Amniotic epithelial cell (primary cell): Measurements from ENCODE around the gene C5orf22.
A peak's percentile ranks its signal among the peaks of the same experiment; 100 is the strongest.
"Not testable (repeated sequence)": the region's sequence is repeated elsewhere in the genome, so short reads cannot be mapped to it uniquely, and the experiment has no call there.

Experiments used
- DNase-seq: peaks from one replicate; pipeline ENCODE4 v3.0.0-alpha.2; 2010; ENCODE audit warnings: low read depth

C5orf22 gene

DNA sequence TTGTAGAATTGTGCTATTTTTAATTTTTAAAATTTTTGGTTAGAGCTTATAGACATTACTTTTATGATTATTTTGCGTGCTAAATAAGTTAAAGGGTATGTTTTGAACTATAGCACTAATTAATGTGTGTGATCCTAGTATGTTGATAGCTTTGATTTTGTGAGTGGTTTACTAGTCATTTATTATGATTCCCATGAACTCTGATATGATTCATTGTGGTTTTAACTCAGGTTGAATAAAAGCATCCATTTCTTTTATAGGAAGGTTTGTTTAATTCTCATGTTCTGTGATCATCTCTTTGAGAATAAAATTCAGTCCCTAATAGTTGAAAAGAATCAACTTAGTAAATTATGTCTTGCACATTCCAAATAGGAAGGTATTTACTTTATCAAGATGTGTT lies 22.5 kb downstream of the C5orf22 start:
- no peak for DNase-seq

DNA sequence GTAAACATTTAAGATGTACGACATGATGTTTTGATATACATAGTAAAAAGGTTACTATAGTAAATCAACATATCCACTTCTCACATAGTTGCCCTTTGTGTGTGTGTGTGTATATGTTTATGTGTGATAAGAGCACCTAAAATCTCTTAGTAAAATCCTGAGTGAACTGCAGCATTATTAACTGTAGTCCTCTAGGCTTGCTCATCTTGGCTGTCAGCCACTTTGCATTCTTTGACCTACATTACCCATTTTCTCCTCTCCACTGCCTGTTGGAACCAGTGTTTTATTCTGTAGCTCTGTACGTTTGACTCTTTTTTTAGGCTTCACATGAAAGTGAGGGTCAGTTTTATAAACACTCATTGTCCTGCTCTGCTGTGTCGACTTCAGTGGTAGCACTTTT lies 24.4 kb downstream of the C5orf22 start:
- peak; percentile 64 for DNase-seq

DNA sequence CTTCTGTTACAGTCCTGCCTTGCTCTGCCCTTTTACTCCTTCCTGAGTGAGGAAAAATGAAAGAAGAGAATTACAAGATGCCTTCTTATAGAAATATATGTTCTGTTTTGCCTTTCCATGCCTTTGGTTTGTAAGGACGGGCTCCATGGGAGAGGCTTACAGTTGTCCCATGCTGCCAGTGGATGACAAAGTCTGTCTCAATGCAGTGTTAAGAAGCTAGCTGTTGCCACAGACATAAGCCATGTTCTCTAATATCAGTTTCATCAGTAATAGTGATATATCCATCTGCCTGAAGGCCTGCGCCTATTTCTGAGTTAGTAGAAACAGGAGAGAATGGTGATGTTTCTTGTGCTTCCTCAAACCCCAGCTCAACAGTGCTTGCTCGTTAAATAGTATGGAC lies 27.8 kb downstream of the C5orf22 start:
- DNase-seq = no peak

DNA sequence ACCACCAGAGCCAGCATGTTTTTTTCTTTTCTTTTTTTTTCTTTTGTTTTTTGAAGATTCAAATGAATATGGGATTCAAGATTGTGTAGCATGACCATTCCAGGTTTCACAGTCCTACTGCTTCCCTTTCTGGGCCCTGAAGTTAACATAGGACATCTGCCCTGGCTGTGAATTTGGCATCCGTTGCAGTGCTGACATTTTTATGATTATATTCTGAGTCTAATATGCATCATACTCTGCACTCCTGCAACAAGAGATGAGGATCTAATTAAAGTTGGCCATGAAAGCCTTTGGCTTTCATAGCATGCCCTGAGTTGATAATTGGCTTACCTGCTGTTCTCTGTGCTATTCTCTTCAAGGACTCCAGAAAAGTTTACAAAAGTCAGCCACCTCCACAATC lies 29.8 kb downstream of the C5orf22 start:
- no peak for DNase-seq

DNA sequence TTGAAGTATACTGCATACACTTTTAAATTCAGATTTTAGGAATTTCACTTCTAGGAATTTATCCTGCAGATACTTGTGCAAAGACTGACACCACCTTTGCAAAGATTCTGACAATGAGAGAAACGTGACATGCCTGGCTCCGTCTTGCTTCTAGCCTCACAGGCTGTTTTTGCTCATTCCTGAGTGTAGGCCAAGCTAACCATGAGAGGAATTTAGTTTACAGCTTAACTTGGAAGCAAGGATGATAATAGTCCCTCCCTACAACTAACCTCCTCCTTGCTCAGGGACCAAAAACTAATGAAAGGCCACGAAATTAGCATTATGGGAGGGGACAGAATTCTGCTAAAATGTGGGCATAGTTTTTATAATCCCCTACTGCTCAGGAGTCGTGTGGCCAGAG lies 31.1 kb downstream of the C5orf22 start:
- no peak for DNase-seq

DNA sequence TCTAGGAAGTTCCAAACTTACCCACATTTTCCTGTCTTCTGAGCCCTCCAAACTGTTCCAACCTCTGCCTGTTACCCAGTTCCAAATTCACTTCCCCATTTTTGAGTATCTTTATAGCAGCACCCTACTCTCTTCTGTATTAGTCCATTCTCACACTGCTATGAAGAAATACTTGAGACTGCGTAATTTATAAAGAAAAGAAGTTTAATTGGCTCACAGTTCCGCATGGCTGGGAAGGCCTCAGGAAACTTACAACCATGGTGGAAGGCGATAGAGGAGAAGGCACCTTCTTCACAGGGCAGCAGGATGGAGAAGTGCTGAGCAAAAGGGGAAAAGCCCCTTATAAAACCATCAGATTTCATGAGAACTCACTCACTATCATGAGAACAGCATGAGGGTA lies 34.3 kb downstream of the C5orf22 start:
- DNase-seq = not testable (repeated sequence)

DNA sequence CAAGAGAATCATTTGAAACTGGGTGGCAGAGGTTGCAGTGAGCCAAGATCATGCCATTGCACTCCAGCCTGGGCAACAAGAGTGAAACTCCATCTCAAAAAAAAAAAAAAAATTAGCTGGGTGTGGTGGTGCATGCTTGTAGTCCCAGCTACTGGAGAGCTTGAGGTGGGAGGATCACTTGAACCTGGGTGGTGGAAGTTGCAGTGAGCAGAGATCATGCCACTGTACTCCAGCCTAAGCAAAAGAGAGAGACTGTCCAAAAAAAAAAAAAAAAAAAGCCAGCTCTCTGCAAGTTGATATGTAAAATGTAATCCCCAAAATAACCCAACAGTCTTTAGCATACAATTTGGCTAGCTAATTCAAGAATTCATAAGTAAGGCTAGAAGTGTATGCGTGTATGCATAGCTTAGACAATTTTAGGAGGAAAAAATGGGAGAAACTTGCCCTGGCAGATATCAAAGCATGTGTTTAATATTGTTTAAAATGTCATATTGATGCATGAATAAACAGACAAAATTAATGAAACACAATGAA lies 36.3 kb downstream of the C5orf22 start:
- no peak for DNase-seq

DNA sequence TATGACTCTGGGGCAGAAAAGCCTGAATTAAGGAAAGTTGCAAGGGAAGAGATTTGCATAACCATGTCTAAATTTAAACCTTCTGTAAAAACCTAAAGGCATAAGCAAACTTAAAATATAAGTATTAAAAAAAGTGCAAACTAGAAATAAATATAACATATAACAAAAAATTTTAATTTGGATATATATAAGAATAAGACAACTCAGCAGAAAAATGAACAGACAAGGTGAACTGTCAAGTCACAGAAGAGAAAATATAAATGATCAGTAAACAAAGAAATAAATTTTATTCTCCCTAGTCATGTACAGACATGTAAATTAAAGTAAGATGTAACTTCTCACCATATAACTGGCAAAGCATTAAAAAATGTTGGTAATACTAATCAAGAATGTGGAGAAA lies 37.0 kb downstream of the C5orf22 start:
- DNase-seq = no peak

DNA sequence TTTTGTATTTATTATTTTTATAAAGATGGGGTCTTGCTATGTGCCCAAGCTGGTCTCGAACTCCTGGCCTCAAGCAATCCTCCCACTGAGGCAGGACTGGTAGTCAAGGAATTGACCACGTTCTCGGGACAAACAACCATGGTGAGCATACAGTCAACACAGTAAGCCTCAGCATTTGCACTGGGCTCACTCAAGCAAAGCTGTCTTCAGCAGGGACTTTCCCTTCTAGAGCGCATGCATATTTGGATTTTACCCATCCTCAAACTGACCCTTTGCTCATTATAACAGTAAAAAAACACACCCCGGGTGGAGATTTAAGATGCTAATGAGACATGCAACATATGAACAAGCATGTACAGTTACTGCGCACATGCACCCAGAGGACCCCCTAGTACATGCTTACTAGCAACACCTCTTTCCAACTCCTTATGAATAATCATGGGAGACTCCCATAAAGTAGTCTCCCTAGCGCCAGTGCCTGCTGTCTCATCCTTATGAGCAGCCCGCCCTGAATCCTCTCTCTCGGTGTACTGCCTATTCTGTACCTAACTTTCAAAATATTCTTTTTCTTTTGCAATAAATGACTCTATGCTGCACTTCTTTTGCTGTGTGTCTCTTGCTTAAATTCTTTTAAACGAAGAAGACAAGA lies 41.5 kb downstream of the C5orf22 start:
- no peak for DNase-seq

DNA sequence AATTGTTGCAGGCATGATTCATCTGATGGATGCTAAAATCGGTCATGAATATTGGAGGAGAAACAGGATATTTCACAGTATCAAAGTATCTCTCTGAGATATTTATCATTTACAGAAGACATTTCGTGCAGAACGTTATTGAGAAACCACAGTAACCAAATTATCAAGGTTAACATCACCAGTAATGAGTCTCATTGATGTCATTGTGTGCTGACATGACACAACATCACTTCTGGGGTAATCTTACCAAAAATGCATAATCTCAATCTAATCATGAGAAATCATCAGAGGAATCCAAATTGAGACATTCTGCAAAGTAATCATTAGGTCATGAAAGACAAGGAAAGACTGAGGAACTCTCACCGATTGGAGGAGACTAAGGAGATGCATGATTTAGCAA lies 42.7 kb downstream of the C5orf22 start:
- no peak for DNase-seq

DNA sequence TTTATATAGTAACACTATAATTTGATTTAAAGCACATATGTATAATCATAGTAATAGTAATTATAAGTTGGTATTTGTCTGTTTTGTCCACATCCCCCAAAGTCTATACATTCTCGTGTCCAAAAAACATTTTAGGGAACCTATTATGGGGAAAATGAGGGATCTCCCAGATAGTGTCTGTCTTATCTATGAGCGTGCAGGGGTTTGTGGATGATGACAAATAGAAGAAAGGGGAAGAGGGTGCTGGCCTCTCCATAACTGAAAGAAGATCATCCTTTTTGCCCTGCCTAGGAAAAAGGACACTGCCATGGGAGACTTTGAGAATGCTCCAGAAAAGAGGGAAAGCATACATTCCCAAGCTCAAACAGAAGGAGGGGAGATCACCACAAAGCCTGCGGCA lies 45.3 kb downstream of the C5orf22 start:
- no peak for DNase-seq

DNA sequence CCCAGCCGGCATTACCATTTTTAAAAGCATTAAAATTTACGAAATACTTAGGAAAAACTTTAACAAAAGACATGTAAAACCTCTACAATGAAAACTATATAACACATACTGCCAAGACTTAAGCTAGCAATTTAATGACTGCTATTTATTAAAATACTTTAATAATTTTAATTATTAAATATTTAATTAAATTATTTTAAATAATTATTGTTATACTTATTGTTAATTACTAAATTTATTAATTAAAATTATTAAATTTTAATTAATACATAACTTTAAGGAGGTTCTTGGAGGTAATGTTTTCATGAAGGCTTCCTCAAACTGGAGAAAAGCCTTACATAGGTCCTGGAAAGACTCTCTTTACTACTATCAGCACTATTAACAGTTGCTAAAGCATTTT lies 47.5 kb downstream of the C5orf22 start:
- no peak for DNase-seq

DNA sequence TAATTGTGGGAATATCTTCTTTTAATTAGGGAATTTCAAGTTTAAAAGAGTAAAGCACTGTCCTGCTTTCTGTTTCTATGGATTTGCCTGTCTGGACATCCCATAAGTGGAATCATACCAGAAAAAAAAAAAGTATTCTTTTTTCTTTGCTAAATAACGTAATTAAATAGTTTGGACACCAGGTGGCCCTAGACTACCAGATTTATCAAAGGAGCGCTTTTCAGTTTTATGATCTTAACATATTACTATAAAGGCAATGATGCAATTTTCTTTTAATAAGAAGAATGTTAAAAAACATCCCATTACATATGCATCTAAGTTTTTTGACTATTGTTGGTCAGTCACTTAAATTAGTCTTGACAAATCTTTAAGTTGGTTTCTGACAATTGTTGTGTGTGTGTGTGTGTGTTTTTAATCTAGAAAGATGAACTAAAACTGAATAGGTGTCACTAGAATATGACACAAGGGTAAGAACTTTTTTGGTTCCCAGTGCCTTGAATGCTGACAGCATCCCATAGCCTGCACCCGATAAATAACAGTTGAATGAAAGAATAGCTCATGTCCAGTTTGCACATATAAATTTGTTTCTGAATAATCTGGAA lies 49.5 kb downstream of the C5orf22 start:
- peak; percentile 48 for DNase-seq

DNA sequence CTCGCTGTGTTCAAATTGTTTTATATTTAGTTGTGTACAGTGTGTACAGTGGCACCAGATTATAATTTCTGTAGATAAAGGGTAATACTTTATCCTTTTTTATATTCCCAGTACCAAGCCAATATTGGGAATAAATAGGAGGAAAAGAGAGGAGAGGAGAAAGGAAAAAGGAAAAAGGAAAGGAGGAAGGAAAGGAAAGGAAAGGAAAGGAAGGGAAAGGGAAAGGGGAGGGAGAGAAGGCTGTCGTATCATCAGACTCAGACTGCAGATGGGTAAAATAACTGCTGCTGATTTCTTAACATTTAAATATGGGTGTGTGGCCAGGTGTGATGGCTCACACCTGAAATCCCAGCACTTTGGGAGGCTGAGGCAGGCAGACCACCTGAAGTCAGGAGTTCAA lies 51.0 kb downstream of the C5orf22 start:
- DNase-seq = no peak

DNA sequence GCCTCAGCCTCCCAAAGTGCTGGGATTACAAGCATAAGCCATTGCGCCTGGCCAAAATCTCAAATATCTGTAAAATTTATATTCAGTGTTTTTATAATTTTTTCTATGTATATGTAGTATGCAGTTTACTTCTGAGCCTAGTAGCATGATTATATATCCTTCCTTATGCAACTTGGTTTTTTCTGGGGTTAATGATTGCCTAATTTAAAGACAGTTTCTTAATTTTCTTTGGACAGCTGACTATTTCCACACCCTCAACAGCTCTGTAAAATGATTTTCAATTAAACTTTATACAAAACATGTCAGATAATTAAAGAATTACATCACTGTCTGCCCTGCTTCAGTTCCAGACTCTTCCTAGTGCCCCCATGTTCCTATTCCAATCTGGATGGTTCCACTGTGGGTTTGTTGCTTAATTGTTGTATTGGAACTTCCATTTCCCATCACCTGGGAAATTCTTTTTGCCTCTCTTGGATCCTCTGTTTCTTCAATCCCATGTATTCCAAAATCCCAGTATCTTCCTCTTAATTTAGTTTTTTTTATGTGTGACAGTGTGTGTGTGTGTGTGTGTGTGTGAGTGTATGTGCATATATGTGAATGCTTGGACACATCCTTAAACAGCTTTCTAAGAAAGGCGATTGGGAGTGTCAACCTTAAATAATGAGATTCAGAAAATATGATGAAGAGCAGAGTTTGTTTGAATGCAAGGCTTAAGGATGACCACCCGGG lies 53.2 kb downstream of the C5orf22 start:
- DNase-seq = no peak

DNA sequence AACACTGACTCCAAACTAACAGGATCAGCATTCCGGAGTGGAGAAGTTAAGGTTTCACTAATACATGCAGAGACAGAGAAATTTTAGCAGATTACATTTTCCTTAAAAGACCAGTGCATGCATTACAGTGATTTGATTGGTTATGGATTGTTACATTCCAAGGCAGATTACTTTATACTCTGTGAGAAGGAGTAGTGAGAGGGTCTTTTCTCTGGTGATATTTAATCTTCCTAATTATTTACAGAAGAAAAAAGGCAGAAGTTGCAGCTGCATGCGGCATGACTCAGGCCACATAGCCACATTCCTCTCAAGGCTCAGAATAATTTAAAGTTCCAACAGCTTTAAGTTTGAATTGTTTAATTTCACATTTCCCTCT lies 53.8 kb downstream of the C5orf22 start:
- DNase-seq = no peak

DNA sequence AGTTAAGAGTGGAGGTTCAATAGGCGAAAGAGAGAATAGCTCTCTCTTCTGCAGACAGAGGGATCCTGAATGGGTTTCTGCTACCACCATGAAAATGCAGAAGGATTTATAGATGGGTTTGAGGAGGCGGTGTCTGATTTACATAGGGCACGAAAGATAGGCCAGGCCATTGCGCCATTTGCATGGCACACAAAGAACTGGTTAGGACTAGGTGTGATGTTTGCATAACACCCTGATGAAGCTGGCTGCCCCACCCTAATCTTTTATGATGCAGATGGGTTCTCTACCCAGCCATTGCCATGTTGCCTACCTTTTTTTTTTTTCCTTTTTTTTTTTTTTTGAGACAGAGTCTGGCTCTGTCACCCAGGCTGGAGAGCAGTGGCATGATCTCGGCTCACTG lies 55.4 kb downstream of the C5orf22 start:
- no peak for DNase-seq

DNA sequence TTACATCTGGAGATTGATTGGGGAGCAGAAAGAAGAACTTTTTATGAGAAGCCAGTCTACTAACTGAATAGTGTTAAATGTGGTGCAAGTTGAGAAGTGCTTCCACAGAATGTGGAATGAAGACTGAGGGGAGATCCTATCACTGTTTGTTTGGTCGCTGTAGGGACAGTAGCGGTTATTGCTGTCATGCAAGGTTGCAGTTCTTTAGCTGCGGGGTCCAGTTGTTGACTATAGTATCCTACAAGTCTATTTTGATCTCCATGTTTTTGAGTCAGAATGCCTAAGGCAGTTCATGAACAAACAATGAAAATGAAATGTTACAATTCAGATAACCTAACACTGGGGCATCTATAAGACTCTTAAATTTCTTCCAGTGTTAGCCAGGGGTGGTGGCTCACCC lies 61.6 kb downstream of the C5orf22 start:
- no peak for DNase-seq

DNA sequence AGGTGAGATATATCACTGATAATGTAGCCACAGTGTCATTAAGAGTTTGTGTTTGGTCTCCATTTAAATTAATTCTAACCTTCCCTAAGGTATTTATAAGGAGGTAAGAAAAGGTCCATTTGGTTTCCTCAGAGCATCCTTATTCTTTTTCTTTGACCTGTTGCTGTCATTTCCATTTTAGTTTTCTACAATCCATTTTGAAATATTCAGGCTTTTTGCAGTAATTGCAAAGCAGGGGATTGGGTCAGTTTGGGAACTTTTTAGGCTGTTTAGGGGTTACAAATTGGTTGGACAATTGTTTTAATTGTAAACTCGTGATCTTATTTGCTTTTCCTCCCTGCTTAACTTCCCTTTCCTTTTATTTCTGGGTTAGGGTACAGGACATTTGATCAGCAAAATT lies 64.3 kb downstream of the C5orf22 start:
- DNase-seq = no peak

DNA sequence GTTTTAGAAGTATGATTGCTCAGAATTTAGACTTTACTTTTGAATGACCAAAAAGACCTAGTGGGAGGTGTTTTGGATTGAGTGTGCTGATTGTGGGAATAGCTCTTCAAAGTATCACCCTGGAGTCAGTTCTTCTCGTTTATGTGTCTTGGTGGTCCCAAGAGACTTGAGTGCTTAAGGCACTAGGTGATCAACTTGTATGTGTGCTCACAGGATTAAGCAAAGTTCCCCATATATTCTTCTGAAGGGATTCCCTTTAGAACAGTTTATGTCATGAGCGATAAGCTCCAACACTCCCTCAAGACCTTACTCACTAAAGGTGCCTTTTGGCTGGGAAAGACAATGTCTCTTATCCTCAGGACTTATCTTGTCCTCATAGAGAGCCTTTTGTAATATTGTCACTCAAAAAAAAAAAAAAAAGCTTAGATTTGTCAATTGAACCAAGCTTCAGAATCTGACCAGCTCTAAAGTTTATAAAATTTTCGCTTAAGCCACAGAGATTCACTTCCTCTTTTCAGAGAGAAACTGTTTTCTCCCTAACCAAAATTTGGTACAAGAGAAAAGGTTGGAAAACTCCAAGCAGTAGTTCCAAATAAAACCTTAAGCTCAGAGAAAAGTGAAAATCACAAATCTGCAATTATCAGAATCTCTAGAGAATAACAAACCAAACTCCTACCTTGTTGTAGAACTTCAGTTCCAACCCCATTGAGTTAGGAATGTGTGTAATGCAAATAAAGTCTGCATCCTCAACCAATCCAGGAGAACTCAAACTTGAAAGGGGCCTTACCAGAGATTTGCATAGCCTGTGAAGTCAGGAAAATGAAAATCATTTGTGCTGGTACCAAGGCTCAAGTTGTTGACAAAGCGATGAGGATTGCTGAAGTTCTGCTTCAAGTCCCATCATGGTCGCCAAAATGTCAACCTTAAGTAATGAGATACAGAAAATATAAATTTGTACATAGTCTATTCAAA lies 66.8 kb downstream of the C5orf22 start:
- DNase-seq = no peak

DNA sequence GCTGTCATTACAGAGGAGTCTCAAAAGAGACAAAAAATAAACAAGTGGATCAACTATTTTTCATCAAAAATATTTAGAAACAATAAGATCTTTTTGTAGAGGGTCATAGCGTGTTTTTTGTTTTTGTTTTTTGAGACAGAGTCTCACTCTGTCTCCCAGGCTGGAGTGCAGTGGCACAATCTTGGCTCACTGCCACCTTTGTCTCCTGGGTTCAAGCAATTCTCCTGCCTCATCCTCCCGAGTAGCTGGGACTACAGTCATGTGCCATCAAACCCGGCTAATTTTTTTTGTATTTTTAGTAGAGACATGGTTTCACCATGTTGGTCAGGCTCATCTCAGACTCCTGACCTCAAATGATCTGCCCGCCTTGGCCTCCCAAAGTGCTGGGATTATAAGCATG lies 70.2 kb downstream of the C5orf22 start:
- DNase-seq = not testable (repeated sequence)

DNA sequence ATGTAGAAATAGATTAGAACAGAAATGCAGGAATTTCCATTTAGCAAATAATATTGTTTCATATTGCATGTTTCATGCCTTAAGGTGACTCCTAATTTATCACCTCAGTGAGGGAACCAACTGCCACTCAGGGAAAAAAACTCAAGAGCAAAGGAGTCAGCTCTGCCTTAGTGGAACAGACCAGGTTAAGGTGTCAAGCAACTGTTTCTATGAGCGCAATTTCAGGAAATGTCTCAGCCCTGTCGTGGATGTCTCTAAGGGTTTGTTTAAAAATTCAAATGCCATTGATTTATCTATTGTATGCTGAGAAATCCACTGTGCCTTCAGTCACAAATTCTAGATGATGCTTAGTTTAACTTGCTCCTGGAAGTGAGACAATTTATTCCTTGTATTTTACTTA lies 72.1 kb downstream of the C5orf22 start:
- DNase-seq = no peak
